Lower leg skin (tissue), 4 donors: ENCODE data around the gene COTL1. TPM values are rescaled to one million over a fixed set of nuclear protein-coding genes. Genes with fewer than 3 reads are reported as not detected.
"Not testable (repeated sequence)": the region's sequence is repeated elsewhere in the genome, so short reads cannot be mapped to it uniquely, and the experiment has no call there.

Source experiments
- DNase-seq, 2 donors: peaks; one replicate each; pipeline ENCODE4 v3.0.0-alpha.2; 2019; ENCODE audit warnings: low spot score in 2 of 2
- H3K4me3 ChIP-seq: fragments of 200-600 bp; sonication (generic); 2 replicates; pipeline ENCODE4 v1.5.1; 2017; ENCODE audit warnings: mild to moderate bottlenecking, low read depth; ENCODE audit not compliant: poor library complexity, severe bottlenecking
- POLR2A ChIP-seq, 2 donors: fragments of 450-650 bp; IDR thresholded peaks; one replicate each; pipeline ENCODE4 v1.6.1; 2016 to 2017; ENCODE audit warnings: antibody characterized with exemption in 2 of 2, mild to moderate bottlenecking in 1 of 2, moderate library complexity in 1 of 2
- WGBS, 2 donors: methylation state at CpG; one replicate each; pipeline ENCODE4 v1.1.5; 2018; 5-methylcytosine and 5-hydroxymethylcytosine counted together
- intact Hi-C: fragments of 100-400 bp; cut with DNase I; formaldehyde crosslinking; loops from one replicate; pipeline ENCODE4 v1.15.0; 2023; ENCODE audit warnings: low total_unique reads
- total RNA-seq, 4 donors: library from RNA; depleted of rRNA; stranded (reverse); fragments of >200 nt; gene quantifications; one replicate each; pipeline ENCODE4 v1.1.0, GENCODE V29; 2016
- TF ChIP-seq, protein P1 (sequence below), 3 donors: fragments of 450-650 bp; IDR thresholded peaks; one replicate each; pipeline ENCODE4 v1.5.1; 2016; ENCODE audit warnings: antibody characterized with exemption in 3 of 3, mild to moderate bottlenecking in 3 of 3, moderate library complexity in 2 of 3

The COTL1 gene
- total RNA-seq, 4 donors from 2014 or later: 6.5 to 25.7 (median 9.8) TPM

DNA sequence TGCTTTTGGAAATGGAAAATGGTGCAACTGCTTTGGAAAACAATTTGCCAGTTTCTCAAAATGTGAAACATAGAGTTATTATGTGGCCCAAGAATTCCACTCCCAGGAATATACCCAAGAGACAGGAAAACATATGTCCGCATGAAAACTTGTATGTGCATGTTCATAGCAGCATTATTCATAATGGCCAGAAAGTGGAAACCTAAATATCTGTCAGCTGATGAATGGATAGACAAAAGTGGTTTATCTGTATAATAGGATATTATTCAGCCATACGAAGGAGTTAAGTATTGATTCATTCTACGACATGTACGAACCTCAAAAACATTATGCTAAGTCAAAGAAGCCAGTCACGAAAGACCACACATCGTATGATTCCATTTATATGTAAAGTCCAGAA, 7.7 kb upstream of the COTL1 start:
- intact Hi-C loops: loop anchor here (10.0 kb wide), 1 partner anchor 109 kb away; no protein-coding TSS in a partner anchor
- WGBS, 2 donors: 91 to 96% methylated on average over 6 of the region's 6 CpGs
- DNase-seq: no peak
- no peak overlapping the region for H3K4me3 ChIP-seq
- TF ChIP-seq, protein P1, sequence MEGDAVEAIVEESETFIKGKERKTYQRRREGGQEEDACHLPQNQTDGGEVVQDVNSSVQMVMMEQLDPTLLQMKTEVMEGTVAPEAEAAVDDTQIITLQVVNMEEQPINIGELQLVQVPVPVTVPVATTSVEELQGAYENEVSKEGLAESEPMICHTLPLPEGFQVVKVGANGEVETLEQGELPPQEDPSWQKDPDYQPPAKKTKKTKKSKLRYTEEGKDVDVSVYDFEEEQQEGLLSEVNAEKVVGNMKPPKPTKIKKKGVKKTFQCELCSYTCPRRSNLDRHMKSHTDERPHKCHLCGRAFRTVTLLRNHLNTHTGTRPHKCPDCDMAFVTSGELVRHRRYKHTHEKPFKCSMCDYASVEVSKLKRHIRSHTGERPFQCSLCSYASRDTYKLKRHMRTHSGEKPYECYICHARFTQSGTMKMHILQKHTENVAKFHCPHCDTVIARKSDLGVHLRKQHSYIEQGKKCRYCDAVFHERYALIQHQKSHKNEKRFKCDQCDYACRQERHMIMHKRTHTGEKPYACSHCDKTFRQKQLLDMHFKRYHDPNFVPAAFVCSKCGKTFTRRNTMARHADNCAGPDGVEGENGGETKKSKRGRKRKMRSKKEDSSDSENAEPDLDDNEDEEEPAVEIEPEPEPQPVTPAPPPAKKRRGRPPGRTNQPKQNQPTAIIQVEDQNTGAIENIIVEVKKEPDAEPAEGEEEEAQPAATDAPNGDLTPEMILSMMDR (IDR thresholded peaks at IDR 0.05): no peak
- TF ChIP-seq POLR2A (IDR thresholded peaks at IDR 0.05): no peak

DNA sequence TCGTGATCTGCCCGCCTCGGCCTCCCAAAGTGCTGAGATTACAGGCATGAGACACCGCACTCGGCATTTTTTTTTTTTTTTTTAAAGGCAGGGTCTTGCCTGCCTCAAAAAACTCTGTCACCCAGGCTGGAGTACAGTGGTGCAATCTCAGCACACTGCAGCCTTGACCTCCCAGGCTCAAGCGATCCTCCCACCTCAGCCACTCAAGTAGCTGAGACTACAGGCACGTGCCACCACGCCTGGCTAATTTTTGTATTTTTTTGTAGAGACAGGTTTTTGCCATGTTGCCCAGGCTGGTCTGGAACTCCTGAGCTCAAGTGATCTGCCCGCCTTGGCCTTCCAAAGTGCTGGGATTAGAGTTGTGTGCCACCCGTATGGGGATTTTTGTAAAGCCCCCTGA, 3.0 kb upstream of the COTL1 start:
- intact Hi-C loops: loop anchor here (5.0 to 10.0 kb wide), 2 partner anchors 109 to 114 kb away; no protein-coding TSS in a partner anchor
- not testable (repeated sequence) for DNase-seq, H3K4me3 ChIP-seq
- WGBS, 2 donors: 83 to 90% methylated on average over 10 of the region's 10 CpGs

DNA sequence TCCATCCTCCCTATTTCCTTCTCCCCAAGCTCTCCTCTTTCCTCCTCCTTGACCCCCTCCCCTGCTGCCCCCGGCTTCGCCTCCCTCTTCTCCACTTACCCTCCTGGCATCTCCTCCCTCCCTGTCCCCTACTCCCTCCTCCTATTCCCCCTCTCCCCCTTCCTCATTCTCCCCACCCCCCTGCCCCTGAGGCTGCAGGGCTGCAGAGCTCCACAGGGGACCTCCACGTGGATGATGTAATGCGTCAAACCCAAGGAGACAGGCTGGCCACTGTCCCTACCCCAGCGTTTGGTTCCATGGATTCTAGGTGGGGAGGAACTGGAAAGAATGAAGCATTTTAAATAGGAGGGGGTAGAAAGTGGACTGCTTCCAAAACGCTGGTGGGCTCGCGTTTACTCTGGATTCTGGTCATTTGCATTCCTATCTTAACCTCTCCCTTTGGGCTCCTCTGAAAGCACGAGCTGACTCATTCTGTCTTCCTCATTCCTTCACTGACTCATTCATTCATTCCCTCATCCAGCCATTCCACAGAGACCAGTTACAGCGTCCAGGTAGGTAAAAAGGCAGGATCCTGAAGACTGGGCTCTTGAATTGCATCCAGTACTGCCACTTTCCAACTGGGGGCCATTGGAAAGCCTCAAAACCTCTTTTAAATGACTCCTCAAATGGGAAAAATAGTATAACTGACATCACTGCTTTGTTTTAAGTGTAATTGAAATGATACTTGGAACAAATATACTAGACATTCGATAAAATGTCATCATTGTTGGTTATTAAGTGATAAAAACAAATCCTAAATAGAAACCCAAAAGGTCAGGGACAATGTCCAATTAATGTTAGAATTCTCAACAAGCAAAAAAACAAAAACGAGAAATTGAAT, 943 bp upstream of the COTL1 start:
- intact Hi-C loops: no loop called here
- DNase-seq: no peak
- 17 to 19% methylated on average over 12 of the region's 12 CpGs for WGBS, 2 donors
- no peak overlapping the region for H3K4me3 ChIP-seq
- TF ChIP-seq, protein P1 (IDR thresholded peaks at IDR 0.05): no peak
- TF ChIP-seq POLR2A (IDR thresholded peaks at IDR 0.05): no peak

DNA sequence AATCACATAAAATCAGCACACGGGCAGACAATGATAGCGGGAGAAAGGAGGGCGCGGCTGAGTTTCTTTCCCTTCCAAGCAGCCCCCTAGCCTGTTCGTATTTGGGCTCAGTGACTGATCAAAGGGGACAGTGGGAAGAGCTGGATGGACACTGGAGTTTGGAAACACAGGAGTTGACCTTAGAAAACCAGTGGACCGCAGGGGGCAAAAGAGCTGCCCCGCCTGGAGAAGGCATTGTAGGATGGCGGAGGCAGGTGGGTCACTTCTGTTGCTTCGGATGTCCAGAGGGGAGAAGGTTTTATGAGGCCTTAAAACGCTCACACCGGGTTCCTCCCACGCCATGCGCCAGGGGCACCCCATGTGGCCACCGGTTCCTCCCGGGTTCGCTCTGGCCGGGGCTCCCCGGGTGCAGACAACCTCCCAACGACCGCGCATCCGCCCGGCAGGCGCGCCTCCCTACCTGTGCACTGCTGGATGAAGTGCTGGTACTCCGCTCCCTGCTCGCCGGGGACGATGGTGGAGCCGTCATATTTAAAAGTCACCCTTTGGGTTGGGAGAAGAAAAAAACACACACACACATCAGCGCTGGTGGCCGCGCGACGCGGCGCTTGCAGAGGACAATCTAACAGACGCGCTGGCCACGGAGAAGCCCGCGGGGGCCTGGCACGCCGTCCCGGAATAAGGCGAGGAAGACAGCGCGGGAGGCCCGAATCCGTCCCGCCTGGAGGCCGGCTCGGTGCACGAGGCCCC, 662 bp downstream of the COTL1 start:
- TF ChIP-seq, protein P1 (IDR thresholded peaks at IDR 0.05): no peak
- TF ChIP-seq POLR2A (IDR thresholded peaks at IDR 0.05): no peak
- 1 to 2% methylated on average over 47 to 53 of the region's 54 CpGs for WGBS, 2 donors
- intact Hi-C loops: no loop called here
- H3K4me3 ChIP-seq: peak overlapping the region; percentile 44
- DNase-seq: peak in 1 of 2 donors; percentile 91

DNA sequence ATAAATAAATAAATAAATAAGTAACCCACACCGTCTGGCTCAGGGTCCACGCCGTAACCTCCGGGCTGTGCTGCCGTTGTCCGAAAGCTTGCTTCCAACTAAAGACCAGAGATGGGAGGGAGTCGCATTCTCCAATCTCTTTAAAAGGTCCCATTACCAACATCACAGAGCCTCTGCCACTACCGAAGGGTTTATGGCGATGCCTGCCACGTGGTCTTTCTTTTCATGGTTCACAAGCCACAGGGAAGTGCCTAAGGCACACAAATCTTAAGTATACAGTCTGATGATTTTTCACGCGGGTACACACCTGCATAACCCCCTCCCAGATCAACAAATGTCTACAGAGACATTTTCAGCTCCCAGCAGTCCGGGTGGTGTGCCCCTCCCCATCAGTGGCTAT, 1.4 kb downstream of the COTL1 start:
- WGBS, 2 donors: 19 to 35% methylated on average over 13 of the region's 13 CpGs
- no peak for DNase-seq
- no peak overlapping the region for H3K4me3 ChIP-seq
- intact Hi-C loops: no loop called here
- TF ChIP-seq POLR2A (IDR thresholded peaks at IDR 0.05): no peak
- TF ChIP-seq, protein P1 (IDR thresholded peaks at IDR 0.05): no peak
